Measurements from ENCODE around the gene DNAJC16.

DNA sequence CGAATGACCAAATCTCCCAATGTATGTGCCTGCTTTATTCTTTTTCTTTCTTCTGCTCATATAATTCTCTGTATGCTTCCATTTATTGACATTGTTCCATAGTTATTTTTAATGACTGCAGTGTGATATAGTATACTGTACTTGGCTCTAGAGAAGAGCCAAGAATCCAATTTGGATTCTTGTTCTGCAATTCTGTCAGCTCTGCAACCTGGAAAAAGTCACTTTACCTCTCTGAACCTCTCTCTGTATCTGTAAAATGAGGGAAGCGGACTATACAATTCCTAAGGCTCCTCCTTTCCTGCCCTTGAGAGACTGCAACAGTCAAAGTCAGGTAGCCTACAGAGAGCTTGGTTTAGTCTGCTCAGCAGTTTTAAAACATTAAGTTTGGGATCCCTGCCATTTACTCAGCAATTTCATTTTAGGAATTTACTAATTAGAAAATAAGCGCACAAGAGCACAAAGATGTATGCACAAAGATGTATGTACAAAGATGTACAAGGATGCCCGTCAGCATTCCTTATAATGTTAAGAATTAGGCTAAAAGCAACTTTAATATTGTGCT lies 14.7 kb downstream of the DNAJC16 start:
- TF ChIP-seq, protein P1, sequence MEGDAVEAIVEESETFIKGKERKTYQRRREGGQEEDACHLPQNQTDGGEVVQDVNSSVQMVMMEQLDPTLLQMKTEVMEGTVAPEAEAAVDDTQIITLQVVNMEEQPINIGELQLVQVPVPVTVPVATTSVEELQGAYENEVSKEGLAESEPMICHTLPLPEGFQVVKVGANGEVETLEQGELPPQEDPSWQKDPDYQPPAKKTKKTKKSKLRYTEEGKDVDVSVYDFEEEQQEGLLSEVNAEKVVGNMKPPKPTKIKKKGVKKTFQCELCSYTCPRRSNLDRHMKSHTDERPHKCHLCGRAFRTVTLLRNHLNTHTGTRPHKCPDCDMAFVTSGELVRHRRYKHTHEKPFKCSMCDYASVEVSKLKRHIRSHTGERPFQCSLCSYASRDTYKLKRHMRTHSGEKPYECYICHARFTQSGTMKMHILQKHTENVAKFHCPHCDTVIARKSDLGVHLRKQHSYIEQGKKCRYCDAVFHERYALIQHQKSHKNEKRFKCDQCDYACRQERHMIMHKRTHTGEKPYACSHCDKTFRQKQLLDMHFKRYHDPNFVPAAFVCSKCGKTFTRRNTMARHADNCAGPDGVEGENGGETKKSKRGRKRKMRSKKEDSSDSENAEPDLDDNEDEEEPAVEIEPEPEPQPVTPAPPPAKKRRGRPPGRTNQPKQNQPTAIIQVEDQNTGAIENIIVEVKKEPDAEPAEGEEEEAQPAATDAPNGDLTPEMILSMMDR (IDR thresholded peaks at IDR 0.05) = no peak
- no peak for TF ChIP-seq POLR2A (IDR thresholded peaks at IDR 0.05)

Data from Peyer's patch (tissue), 4 donors.